Right ventricle myocardium superior (tissue), 1 donor: Measurements from ENCODE around the gene APOBEC3G. TPM values are rescaled to one million over a fixed set of nuclear protein-coding genes. Genes with fewer than 3 reads are reported as not detected.
A peak's percentile ranks its signal among the peaks of the same experiment; 100 is the strongest.

Experiments used
- ATAC-seq: fragments of 200-7000 bp; cut with Tn5 transposase; one replicate; pipeline ENCODE4 v1.9.1; 2020; ENCODE audit warnings: mild to moderate bottlenecking; ENCODE audit not compliant: poor library complexity
- DNase-seq: peaks from one replicate; pipeline ENCODE4 v3.0.0-alpha.2; 2020
- intact Hi-C: fragments of 100-400 bp; cut with DNase I; formaldehyde crosslinking; loops from one replicate; pipeline ENCODE4 v1.11.2; 2022
- total RNA-seq: library from RNA; stranded (reverse); fragmentation: NEBNext Ultra II Directional; extraction: Animal tissue kit (Norgen Biotek cat#: 25700); gene quantifications from one replicate; pipeline ENCODE4 v1.2.1, GENCODE V29; 2021
- donor health status: DM: no; HTN: yes; CAD: no; lungs with severe emphysema.

The APOBEC3G gene
- total RNA-seq, 1 donor from 2014 or later = 2.7 TPM

DNA sequence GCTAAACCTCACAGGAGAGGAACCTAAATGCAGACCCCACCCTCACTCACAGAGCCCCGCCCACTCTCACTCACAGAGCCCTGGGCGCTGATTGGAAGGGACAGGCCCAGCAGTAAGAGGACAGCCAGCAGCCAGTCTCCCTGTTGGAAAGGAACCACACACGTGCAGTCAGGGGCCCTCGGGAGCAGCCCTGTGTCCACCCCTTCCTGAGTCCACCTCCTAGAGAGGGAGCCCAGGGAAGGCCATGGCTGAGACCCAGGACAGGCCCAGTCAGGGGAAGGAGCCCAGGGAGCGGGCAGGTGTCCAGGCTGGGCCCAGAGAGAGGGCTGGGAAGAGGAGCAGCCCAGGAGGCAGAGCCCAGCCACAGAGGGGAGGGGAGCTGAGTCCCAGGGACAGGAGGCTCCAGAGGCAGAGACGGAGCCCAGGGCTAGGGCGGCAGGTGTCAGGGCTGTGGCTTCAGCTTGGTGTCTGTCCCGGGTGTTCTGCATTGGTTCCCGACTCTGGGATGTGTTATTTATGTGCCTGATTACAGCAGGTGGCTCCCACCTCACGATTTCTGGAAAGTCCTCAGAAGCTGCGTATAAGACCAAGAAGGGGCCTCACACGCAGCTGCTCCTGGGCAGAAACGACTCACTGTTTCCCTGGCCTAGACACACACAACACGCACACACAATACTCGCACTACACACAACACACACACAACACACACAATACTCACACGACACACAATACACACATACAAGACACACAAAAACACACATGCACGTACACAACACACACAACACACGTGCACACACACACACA lies 11.0 kb downstream of the APOBEC3G start:
- ATAC-seq = peak; percentile 48
- no peak for DNase-seq
- intact Hi-C loops = no loop called here

DNA sequence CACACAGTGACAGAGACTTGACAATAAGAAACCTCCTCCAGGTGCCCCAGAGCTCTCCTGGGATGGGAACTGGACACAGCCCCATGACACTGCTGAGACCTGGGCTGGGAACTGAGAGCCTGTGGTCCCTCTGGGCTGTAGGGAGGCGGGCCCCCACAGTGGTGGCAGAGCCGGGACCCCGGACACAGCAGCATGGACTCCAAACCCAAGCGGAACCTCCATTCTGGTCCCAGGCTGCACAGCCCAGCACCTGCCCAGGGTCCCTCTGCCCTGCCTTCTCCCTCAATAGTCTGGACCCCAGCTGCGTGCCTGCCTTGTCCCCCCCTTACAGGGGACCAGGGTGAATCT lies 11.6 kb downstream of the APOBEC3G start:
- DNase-seq (no peak), ATAC-seq (no peak)
- intact Hi-C loops = no loop called here

DNA sequence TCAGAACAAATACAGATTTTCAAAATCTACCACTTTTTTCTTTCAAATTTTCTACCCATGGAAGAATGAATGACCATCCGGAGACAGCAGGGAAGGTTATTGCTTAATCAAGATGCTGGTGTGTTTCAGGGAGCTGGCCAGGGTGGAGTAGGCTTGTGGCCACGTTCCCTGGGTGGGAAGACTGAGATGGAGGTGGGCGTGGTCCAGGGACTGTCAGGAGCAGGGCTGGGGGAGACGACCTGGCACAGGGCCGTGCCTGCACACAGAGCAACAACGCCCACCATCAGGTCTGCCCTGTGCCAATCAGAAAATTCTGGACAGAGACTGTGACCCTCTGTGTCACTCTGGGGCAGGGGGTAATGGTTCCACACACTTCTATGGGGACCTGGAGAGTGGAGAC lies 12.9 kb downstream of the APOBEC3G start:
- DNase-seq (no peak), ATAC-seq (no peak)
- intact Hi-C loops = no loop called here

DNA sequence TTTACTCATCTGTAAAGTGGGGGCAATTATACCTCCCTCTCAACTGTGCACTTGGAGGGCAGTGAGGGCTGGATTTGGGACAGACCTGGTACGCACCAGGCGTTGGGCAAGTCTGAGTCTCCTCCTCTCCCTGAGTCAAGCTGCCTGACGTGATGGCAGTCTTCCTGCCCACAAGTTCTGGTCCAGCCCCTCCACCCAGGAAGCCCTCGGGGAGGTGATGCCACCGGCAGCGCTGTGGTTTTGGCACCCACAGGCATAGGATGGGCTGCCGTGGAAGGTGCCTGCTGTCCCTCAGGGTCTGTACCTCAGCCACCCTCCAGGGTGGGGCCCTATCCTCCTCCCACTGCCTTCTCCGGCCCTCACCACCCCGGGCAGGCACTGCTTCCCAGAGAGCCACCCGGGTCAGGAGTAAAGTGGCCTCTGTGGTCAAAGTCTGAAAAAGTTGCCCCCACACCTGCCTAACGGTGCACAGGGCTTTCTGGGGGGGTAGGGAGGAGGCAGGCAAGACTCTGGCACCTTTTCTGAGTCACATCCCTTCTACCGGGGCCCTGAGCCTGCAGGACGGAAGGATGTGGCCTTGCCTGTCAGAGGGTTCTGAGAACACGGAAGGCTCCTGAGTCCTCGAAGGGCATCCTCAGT lies 13.5 kb downstream of the APOBEC3G start:
- intact Hi-C loops = no loop called here
- DNase-seq (no peak), ATAC-seq (no peak)

DNA sequence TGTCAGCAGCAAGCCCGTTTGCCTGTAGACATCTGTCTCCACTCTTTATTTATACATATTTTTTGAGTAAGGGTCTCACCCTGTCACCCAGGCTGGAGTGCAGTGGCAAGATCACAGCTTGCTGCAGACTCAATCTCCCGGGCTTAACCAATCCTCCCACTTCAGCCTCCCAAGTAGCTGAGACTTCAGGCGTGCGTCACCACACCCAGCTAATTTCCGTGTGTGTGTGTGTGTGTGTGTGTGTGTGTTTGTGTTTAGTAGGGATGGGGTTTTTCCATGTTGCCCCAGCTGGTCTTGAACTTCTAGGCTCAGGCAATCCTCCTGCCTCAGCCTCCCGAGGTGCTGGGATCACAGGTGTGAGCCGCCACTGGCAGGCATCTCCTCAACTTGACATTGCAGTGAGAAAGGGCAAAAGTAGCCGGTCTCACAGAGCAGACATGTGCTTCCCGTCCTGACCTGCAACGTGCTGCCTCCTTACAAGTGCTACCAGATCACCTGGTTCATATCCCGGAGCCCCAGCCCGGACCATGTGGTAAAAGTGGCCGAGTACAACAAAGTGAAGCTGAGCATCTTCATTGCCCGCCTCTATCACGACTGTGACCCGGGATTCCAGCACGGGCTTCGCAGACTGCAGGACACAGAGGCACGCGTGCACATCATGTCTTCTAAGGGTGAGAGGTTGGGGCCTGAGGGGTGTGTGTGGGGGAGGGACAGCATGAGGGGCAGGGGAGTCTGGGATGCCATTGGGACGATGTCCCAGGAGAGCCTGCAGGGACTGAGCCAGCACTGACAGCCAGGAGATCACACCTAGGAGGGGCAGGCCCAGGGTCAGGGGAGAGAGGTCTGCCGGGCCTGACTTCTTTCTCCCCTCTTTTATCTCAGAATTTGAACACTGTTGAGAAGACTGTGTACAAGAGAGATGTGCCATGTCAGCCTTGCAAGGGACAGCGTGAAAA lies 14.3 kb downstream of the APOBEC3G start:
- no peak for ATAC-seq
- intact Hi-C loops = no loop called here
- no peak for DNase-seq

DNA sequence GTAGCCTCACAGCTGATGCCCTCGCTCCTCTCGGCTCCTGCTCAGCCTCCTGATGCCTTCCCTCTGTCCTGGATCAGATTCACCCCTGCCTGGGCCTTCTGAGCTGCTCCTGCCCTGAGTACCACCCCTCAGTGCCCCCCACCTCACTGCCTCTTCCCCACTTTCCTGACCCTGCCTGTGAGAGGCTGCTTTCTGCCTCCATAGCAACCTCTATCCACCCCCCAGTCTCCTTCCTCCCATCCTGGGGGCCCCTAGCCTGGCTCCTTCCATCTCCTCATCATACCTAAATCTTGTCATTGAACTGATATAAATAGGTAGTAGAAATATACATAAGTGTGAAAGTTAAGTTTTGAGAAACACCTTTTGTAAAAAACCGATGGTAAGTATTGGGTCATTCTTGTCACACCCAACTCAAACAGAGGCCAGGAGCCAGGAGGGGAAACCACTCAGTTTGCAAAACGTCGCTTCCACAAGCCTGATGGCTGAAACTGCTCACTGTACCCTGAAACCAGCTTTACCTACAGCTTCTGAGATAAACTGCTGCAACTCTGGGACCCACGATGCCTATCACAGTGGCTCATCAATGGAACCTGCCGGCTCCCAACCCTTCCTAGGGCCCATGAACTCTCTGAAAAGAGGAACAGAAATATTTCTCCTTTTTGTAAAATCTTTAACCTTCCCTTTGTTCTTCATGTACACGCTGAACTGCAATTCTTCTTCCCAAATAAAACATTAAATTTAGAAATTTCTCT lies 15.2 kb downstream of the APOBEC3G start:
- ATAC-seq (no peak), DNase-seq (no peak)
- intact Hi-C loops = no loop called here

DNA sequence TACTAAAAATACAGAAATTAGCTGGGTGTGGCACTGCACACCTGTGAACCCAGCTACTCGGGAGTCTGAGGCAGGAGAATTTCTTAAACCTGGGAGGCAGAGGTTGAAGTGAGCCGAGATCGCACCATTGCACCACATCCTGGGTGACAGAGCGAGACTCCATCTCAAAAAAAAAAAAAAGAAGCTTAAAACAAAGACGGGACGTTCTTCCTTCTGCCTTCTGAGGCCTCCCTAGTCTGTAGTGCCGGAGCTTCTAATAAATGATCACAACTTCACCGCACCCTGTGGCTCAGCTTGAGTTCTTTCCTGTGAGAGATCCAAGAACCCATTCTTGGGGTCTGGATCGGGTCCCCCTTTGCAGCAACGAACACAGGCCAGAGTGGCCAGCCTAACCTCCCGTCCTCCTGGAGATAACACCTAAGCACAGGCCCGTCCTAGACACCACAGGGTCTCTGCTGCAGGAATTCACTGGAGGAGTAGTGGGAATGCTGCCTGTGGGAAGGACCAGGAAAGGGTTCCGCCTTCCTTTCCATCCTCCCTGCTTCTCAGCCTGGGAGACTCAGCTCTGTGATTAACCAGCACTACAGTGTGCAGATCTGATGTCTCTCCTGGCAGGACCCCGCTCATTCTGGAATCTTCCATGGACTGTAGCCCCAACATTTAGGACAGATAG lies 17.8 kb downstream of the APOBEC3G start:
- intact Hi-C loops = no loop called here
- ATAC-seq (no peak), DNase-seq (no peak)

DNA sequence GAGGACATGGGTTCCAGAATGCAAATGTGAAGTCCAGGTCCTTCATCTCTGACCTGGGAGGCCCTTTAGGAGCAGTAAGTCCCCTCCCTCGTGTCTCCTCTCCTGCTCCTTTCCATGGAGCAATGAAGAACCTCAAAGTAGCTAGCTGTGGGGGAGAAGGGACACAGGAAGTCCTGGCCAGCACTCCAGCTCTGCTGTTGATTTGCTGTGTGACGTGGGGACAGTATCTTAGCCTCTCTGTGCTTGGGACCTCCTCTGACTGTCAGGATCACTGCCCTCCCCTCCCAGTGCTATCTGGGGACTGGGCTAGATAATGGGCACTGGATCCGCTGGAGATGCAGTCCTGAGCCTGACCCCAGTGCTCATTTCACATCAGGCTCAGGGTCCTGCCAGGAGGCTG lies 18.9 kb downstream of the APOBEC3G start:
- ATAC-seq (no peak), DNase-seq (no peak)
- intact Hi-C loops = no loop called here

DNA sequence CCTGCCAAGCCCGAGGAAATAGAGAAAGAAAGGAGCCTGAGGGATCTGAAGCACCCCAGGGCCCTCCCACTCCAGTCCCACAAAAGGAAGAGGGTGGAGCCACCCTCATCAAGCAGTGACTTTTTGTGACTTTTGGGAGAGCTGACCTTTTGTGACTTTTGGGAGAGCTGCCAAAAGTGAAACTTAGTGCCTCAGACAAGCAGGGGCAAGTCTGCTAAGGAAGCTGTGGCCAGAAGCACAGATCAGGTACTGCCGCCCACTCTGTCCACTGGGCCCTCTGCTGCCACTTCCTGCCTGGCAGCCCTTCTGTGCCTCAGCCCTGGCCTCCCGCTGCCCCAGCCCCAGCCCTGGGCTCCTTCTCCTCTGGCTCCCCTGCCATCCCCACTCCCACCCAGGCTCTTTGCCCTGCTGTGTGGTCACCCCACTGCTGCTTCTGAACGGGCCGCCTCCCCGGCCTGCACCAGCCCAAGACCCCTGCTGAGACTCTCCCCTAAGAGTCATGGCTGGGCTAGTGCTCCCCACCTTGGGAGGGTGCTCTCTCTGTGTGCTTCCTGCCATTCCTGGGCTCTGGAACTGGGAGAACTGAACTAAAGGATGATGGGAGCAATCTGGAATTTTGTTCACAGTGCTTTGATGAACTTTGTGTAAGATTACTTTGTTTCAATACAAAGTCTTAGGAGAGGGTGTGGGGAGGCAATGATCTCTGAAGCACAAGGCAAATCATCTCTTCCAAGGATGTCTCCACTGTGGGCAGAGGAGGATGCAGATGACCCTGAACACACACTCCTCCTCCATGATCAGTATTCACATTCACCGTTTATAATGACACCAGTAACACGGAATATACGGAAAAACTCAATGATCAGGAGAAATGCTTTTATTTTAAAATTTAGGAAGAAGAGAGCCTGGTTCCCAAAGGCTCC lies 20.3 kb downstream of the APOBEC3G start, which contains the start of gene APOBEC3H:
APOBEC3H (plus strand) TSS at position 147 of the 923 bp plus-strand sequence. CDS start 3,035 bp downstream, outside the sequence.
- intact Hi-C loops = no loop called here
- peak; percentile 68 for ATAC-seq
- no peak for DNase-seq

DNA sequence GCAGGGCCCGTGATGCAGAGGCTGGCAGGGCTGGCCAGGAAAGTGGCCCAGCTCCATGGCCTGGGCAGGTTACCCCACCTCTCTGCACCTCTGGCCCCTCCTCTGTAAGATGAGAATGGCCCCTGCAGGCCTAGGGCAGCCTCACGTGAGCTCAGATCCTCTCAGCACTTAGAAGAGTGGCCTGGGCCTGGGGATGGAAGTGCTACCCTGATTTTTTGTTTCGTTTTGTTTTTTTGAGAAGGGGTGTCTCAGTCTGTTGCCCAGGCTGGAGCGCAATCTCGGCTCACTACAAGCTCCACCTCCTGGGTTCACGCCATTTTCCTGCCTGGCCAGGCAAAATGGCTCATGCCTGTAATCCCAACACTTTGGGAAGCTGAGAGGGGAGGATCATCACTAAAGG lies 21.0 kb downstream of the APOBEC3G start:
- intact Hi-C loops = no loop called here
- no peak for DNase-seq
- ATAC-seq = no peak

DNA sequence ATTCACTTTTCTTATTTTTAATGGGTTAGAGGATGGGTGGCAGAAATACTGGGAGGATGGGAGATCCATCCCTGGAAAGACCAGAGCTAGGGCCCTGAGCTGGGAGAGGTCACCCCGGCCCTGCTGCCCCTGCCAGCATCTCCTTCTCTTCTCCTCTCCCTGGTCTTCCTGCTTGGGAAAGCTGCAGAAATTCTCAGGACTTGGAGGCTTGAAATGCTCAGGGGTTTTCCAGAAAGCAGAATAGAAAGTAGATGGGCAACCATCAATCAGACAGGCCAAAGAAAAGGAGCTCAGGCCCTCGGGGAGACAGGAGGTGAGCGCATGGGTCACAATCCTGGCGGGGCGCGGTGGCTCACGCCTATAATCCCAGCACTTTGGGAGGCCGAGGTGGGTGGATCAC lies 21.5 kb downstream of the APOBEC3G start:
- DNase-seq (no peak), ATAC-seq (no peak)
- intact Hi-C loops = no loop called here

DNA sequence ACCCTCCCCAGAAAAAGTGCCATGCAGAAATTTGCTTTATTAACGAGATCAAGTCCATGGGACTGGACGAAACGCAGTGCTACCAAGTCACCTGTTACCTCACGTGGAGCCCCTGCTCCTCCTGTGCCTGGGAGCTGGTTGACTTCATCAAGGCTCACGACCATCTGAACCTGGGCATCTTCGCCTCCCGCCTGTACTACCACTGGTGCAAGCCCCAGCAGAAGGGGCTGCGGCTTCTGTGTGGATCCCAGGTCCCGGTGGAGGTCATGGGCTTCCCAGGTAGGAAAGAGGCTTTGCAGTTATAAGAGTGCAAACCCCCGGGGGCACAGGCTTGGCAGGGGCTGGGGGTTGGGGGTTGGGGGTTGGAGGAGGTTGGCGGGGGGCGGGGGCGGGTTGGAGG lies 24.2 kb downstream of the APOBEC3G start:
- intact Hi-C loops = no loop called here
- ATAC-seq (no peak), DNase-seq (no peak)

DNA sequence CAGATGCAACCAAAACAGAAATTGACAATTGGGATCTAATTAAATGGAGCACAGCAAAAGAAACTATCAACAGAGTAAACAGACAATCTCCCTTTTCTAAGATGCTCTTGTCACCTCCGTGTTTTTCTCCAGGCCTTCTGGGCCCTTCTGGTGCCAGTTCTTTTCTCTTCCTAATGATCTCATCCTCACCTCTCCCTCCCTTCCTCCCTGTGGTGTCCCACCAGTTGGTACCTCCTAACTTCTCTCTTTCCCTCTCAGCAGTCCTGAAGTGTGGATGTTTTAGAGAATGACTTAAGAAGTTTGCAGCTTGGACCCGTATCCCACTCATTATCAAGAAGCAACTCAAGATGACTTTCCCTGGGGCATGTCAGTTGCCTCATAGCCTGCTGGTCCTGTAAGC lies 26.4 kb downstream of the APOBEC3G start:
- ATAC-seq (no peak), DNase-seq (no peak)
- intact Hi-C loops = no loop called here

DNA sequence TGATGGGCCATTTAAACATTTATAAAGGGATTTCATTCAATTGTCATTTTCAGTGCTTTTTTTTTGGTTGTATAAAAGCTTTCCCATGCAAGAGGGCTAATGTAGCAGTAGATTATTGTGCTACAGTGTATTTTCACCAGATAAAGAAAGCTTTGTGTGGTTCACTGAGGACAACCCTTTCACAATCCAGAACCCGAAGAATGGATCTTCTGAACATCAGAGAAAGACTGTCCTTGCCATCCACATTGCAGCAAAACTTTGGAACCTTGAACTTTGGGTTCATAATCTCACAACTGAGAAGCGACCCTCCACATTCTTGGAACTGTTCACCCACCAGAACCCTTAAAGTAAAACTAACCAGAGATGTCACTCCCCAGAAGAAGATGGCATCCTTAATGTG lies 29.3 kb downstream of the APOBEC3G start:
- DNase-seq (no peak), ATAC-seq (no peak)
- intact Hi-C loops = no loop called here

DNA sequence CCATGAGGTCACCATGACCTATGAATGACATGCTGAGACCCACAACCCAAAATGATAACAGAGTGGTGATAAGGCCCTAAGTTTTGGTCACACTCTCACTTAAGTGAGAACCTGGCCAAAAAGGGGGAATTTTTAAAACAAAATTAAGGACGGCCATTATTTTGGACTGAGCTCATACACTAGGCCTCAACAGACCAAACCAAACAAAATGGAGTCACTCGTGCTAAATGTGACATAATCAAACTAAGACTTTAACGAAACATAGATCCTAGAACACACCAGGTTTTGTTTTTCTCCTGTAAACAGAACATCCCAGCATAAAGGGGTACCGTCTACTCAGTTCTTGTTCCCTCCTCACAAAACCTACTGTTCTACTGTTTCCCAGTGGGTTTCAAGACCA lies 31.4 kb downstream of the APOBEC3G start:
- no peak for DNase-seq
- intact Hi-C loops = no loop called here
- no peak for ATAC-seq

DNA sequence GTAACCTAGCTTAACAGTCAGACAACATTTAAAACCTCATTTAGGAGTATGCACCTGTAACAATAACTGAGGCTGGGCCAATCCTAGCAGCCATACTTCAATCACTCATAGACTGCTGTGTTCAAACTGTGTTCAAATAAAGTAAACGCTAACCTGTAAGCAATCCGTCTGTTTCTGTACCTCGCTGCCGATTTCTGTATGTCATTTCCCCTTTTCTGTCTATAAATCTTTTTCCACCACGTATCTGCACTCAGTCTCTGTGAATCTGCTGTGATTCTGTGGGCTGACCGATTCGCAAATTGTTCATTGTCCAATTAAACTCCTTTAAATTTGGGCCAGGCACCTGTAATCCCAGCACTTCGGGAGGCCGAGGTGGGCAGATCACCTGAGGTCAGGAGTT lies 32.3 kb downstream of the APOBEC3G start:
- intact Hi-C loops = no loop called here
- ATAC-seq (no peak), DNase-seq (no peak)
